ENCODE data around the gene RNF175.

The RNF175 gene

GRCh38 chr4:153661908-153662307 lies 97.9 kb downstream of the RNF175 start:
- DNase-seq, result no peak
- Mint-ChIP-seq H3K27ac (no peak overlapping the region), H3K36me3 (peaks cover 3 to 16% of the 10 kb centered on the region in 2 donors), H3K4me1 (no peaks in the 10 kb centered on the region), H3K27me3 (peaks cover 6 to 11% of the 10 kb centered on the region in 2 donors), H3K4me3 (no peak overlapping the region), H3K9me3 (peaks cover 9 to 20% of the 10 kb centered on the region in 2 donors)
- no peak for ATAC-seq (replicated peaks)

DNA sequence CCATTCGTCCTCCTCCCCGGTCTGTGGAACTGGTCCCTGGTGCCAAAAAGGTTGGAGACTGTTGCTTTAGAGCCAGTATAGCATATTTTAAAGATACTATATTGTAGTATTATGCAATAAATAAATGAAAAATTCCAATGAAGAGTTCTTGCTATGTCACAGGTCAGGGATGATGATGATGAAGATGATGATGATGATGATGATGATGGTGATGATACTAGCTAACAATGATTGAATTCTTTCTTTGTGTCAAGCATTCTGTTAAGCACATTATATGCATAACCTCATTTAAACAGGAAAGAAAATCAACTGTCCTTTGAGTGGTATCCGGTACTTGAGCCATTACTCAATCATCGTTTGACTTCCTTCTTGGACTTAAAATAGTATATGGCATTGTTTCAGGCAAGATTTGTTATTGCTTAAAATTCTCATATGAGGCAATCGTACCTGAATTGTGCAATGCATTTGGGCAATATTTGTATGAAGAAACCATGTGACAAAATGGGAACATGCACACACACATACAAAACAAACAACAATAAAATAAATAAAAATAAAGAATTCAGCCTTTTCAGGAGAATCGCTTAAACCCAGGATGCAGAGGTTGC lies 98.5 kb downstream of the RNF175 start:
- H3K4me1 Mint-ChIP-seq, result no peaks in the 10 kb centered on the region
- peaks cover 3 to 16% of the 10 kb centered on the region in 2 donors for H3K36me3 Mint-ChIP-seq
- no peak overlapping the region for H3K27ac Mint-ChIP-seq
- H3K27me3 Mint-ChIP-seq, result peaks cover 6 to 14% of the 10 kb centered on the region in 2 donors
- peaks cover 9 to 20% of the 10 kb centered on the region in 2 donors for H3K9me3 Mint-ChIP-seq
- H3K4me3 Mint-ChIP-seq, result no peak overlapping the region
- DNase-seq (no peak), ATAC-seq (replicated peaks) (no peak)

Measured in stimulated activated naive B cell treated with anti-CD40 and anti-IgM and Interleukin-4, amounts not matched to agents 10 μg/mL and 1 μg/mL and 100 μg/mL, for 72 hours (primary cell).